ENCODE results near the gene PRKCZ. TPM values are rescaled to one million over a fixed set of nuclear protein-coding genes. Genes with fewer than 3 reads are reported as not detected.

The PRKCZ gene
- total and polyA plus RNA-seq, 12 donors, result 8.4 to 18.4 (median 14.5) TPM

DNA sequence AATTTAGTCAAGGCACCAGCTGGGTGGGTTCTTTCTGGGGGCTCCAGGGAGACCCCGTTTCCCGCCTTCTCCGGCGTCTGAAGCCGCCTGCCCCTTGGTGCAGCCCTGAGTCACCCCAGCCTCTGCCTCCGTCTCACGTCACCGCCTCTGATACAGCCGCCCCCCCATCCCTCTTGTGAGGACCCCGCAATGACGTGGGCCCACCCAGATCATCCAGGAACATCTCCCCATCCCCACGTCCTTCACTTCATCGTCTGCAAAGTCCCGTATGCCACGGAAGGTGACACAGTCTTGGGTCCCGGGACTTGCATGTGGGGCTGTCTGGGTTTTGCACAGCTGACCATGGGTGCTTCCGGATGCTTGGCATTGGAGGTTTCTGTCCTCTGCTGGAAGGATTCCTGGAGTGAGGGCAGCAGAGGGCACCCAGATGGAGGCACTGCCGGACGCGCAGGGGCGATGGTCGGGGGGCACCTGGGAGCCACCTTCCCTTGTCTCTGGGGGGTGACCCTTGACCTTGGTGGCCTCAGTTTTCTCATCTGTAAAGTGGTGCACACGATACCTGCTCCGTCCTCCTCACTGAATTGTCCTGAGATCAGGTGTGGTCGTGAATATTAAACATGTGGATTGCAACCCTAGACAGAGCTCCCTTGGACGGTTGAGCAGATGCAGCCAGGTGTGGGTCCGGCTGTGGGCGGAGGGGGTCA lies 58.8 kb downstream of the PRKCZ start:
- WGBS, 2 donors, result 71 to 81% methylated on average over 28 of the region's 28 CpGs
- TF ChIP-seq, protein P1, sequence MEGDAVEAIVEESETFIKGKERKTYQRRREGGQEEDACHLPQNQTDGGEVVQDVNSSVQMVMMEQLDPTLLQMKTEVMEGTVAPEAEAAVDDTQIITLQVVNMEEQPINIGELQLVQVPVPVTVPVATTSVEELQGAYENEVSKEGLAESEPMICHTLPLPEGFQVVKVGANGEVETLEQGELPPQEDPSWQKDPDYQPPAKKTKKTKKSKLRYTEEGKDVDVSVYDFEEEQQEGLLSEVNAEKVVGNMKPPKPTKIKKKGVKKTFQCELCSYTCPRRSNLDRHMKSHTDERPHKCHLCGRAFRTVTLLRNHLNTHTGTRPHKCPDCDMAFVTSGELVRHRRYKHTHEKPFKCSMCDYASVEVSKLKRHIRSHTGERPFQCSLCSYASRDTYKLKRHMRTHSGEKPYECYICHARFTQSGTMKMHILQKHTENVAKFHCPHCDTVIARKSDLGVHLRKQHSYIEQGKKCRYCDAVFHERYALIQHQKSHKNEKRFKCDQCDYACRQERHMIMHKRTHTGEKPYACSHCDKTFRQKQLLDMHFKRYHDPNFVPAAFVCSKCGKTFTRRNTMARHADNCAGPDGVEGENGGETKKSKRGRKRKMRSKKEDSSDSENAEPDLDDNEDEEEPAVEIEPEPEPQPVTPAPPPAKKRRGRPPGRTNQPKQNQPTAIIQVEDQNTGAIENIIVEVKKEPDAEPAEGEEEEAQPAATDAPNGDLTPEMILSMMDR (IDR thresholded peaks at IDR 0.05), result no peak
- Histone ChIP-seq H3K36me3 (no peaks in the 10 kb centered on the region), H3K27ac (no peak overlapping the region), H3K27me3 (peaks cover 0 to 7% (median 0%) of the 10 kb centered on the region in 7 donors), H3K9me3 (no peaks in the 10 kb centered on the region), H3K4me1 (peaks cover 0 to 6% (median 0%) of the 10 kb centered on the region in 9 donors), H3K4me3 (no peak overlapping the region)
- intact Hi-C loops (cut with DNase I), result no loop called here
- no peak for ATAC-seq
- DNase-seq, result peak in 1 of 2 donors; percentile 1

DNA sequence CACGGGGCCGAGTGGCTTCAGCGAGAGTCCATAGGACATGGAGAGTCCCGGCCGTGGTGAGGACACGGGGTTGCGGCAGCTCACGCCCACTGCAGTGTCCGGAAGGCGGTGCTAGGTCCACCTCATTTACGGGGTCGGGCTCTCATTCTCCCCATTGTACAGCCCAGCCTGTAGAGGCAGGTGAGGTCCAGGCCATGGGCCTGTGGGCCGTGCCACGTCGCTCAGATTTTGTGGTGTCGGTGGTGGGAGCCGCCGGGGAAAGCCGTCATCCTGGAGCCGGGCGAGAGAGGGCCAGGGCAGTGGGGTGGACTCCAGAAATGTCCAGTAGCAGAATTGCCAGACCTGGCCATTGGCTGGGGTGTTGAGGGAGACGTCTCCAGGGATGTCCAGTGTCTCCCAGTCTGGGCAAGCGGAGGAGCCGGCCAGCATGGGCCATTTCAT lies 59.4 kb downstream of the PRKCZ start:
- Histone ChIP-seq H3K4me1 (peaks cover 0 to 6% (median 0%) of the 10 kb centered on the region in 9 donors), H3K4me3 (no peak overlapping the region), H3K27me3 (peaks cover 0 to 7% (median 0%) of the 10 kb centered on the region in 7 donors), H3K36me3 (no peaks in the 10 kb centered on the region), H3K9me3 (no peaks in the 10 kb centered on the region), H3K27ac (no peak overlapping the region)
- ATAC-seq (no peak), DNase-seq (no peak)
- intact Hi-C loops (cut with DNase I), result no loop called here
- TF ChIP-seq, protein P1 (IDR thresholded peaks at IDR 0.05), result no peak
- 91 to 93% methylated on average over 24 of the region's 24 CpGs for WGBS, 2 donors

DNA sequence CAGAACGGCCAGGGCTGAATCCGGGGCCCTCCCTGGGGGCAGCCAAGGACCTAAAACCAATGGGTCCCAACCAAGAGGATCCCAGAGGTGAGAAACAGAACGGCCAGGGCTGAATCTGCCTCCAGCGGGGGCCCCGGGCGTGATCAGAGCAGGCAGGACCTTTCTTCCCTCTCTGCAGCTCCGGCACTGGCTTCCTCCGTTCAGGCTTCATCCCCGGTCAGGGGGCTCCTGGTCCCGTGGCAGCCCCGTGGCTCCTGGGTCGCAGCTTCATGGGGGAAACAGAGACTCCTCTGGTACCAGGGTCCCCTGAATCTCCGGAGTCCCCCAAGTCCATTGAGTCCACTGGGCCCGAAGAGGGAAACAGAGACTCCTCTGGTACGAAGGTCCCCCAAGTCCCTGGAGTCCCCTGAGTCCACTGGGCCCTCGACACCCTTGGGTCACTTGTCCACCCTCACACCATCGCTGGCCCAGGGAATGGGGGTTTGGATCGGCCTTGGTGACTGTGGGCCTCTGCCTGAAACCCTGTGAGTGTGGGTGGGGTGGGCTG lies 60.1 kb downstream of the PRKCZ start:
- Histone ChIP-seq H3K9me3 (no peaks in the 10 kb centered on the region), H3K4me1 (peaks cover 0 to 6% (median 0%) of the 10 kb centered on the region in 9 donors), H3K27me3 (peaks cover 0 to 7% (median 0%) of the 10 kb centered on the region in 7 donors), H3K36me3 (no peaks in the 10 kb centered on the region), H3K27ac (no peak overlapping the region), H3K4me3 (no peak overlapping the region)
- no peak for ATAC-seq
- WGBS, 2 donors, result 92 to 94% methylated on average over 15 to 17 of the region's 18 CpGs
- intact Hi-C loops (cut with DNase I), result no loop called here
- TF ChIP-seq, protein P1 (IDR thresholded peaks at IDR 0.05), result no peak
- no peak for DNase-seq

DNA sequence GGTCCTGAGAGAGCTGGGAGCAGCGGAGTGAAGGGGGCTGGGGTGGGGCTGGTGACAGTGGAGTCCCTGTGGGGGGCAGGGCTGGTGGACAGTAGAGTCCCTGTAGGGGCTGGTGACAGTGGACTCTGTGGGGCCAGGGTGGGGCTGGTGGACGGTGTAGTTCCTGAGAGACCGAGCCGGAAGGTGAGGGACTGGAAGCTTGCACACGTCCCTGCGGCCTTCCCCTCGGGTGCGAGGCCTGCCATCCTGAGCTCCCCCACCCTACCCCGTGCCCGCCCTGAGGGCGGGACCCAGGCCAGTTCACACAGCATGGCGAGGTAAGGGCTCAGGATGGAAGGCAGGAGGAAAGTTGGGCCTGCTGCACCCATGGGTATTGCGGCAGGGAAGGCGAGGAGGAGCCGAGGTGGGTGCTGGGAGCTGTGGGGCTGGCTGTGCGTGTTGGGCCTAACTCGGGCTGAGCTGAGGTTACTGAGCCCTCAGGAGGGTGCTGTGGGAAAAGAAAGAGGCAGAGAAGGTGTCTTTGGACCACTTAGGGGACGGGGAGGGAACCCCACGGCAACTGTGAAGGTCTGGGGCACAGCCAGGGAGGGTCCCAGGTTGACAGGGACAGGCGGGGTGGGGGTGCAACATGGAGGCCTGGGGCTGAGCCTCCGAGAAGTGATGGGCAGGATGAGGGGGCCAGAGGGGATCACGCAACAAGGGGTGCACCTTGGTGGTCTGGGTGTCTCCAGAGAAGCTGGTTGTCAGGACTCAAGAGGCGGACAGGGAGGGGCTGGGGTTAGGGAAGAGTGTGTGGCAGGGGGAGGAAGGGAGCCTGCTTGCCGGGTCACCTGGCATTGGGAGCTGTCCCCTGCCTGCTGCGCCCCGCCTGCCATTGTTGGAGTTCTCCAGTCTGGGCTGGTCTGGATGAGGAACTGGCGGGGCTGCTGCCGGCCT lies 60.8 kb downstream of the PRKCZ start:
- intact Hi-C loops (cut with DNase I), result no loop called here
- no peak overlapping the region for H3K4me3 ChIP-seq
- no peak overlapping the region for H3K27ac ChIP-seq
- WGBS, 2 donors, result 87 to 91% methylated on average over 28 of the region's 28 CpGs
- peaks cover 0 to 7% (median 0%) of the 10 kb centered on the region in 7 donors for H3K27me3 ChIP-seq
- ATAC-seq, result no peak
- no peaks in the 10 kb centered on the region for H3K36me3 ChIP-seq
- peaks cover 0 to 6% (median 0%) of the 10 kb centered on the region in 9 donors for H3K4me1 ChIP-seq
- no peaks in the 10 kb centered on the region for H3K9me3 ChIP-seq
- DNase-seq, result peak in 1 of 2 donors; percentile 5
- TF ChIP-seq, protein P1 (IDR thresholded peaks at IDR 0.05), result no peak
